LHCN-M2 (cell line): ENCODE measurements around the gene UBAP2. TPM values are rescaled to one million over a fixed set of nuclear protein-coding genes. Genes with fewer than 3 reads are reported as not detected.

Experiments used
- DNase-seq: peaks from one replicate; pipeline ENCODE4 v3.0.0-alpha.2; 2012; ENCODE audit warnings: low read depth
- total RNA-seq: library from RNA; depleted of rRNA; stranded (reverse); fragments of >200 nt; gene quantifications from 2 replicates; pipeline ENCODE4 v1.2.3, GENCODE V29; 2014; rRNA removed

The UBAP2 gene
- total RNA-seq, 1 experiment from 2014 or later: 18.5 TPM

- no peak for DNase-seq
Observed at GRCh38 chr9:33878691-33879366, 169.9 kb downstream of the UBAP2 start.

- DNase-seq: no peak
Observed at GRCh38 chr9:33877727-33878489, 170.8 kb downstream of the UBAP2 start.

Other genes starting within 250 kb of the UBAP2 start
- 14.9 and 18.6 TPM in 2 replicates for gene UBE2R2, start 231.7 kb downstream of the UBAP2 start, total RNA-seq
- gene DCAF12, start 77.8 kb upstream of the UBAP2 start, total RNA-seq: 21.7 and 25.0 TPM in 2 replicates
- gene UBAP1, start 130.2 kb upstream of the UBAP2 start, total RNA-seq: 23.4 and 25.5 TPM in 2 replicates